GM21381 (cell line): ENCODE results near the gene IAH1.

Source experiments
- ATAC-seq: cut with Tn5 transposase; IDR thresholded peaks from one replicate; pipeline ENCODE4 v1.9.1; 2021; ENCODE audit warnings: mild to moderate bottlenecking, moderate library complexity; ENCODE audit not compliant: unreplicated experiment

IAH1 gene

GRCh38 chr2:9527995-9528787 lies 53.8 kb downstream of the IAH1 start:
- ATAC-seq: no peak

GRCh38 chr2:9532421-9532820 lies 58.1 kb downstream of the IAH1 start:
- no peak for ATAC-seq

GRCh38 chr2:9533663-9534062 lies 59.3 kb downstream of the IAH1 start:
- no peak for ATAC-seq

GRCh38 chr2:9535177-9535576 lies 60.8 kb downstream of the IAH1 start:
- no peak for ATAC-seq

GRCh38 chr2:9536504-9536903 lies 62.2 kb downstream of the IAH1 start:
- ATAC-seq: no peak

GRCh38 chr2:9538000-9538507 lies 63.7 kb downstream of the IAH1 start:
- ATAC-seq: no peak
